NCI-H446 (cell line): ENCODE measurements around the gene NGEF.

Experiments
- DNase-seq, 2 experiments: peaks; one replicate each; lab custom pipeline; 2025; lab: John Stamatoyannopoulos, UW

Gene NGEF

DNA sequence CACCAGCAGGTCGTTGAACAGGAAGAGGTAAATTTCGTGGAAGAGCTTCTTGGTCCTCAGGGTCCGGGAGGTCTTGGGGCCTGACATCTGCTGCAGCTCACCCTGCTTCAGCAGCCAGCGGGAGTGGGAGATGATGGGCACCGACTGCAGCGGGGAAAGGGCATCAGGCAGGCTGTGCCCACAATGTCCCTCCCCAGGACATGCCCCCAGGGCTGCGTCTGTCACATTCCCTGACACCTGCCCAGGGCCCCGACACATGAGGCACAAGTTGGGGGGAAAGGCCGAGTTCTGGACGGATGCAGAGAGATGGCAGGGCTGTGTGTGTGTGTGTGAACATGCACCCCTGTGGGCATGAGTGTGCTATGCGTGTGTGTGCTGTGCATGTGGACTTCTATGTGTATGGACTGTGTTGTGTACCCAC is 129.0 kb downstream of the NGEF start:
- DNase-seq: no peak

DNA sequence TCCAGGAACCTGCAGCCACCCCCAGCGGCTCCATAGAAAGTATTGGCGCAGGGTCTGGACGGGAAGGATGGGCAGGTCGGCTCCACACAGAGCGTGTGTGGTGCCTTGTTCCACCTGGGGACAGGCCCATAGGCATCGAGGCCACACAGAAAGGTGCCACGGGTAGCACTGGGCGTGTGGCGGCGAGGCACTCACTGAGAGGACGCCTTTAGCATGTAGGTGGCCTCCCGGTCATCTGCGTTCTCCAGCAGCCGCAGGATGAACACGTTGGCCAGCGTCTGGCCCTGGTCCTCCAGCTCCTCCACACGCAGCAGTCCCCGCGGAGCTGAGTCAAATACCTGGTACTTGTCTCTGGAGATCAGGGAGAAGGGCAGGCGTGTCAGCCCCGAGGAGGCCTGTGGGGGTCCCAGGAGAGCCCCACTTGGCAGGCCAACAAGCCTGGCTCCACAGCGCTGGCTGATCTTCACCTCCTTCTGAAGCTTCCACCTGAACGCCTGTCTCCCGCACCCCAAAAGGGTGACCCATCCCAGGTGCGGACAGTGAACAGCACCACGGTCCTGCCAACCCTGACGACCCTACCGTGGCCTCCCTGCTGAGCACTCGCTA is 129.8 kb downstream of the NGEF start:
- DNase-seq: no peak

DNA sequence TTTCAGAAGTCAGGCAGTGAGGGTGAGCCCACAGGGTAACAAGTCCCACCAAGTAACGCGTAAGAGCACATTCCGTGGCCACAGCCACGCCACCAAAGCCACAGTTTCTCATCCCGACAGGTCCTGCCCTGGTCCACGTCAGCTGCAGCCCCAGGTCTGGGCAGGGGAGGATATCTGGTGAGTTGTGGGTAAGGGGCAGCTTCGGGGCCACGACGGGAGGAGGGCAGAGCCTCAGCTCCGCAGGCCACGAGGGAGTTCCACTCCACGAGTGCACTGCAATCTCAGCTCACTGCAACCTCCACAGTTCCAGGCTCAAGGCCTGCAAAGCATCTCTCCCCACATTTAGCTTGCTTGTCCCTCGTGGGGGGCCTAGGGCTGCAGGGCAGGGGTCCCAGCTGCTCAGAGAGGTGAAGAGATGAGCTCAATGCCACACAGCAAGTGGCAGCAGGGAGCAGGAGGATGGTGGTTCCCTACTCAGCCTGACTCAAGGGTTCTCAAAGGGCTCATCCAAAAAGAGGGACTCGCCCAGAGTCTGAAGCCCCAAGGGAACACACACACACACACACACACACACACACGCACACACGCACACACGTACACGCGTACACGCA is 130.4 kb downstream of the NGEF start:
- DNase-seq: no peak

DNA sequence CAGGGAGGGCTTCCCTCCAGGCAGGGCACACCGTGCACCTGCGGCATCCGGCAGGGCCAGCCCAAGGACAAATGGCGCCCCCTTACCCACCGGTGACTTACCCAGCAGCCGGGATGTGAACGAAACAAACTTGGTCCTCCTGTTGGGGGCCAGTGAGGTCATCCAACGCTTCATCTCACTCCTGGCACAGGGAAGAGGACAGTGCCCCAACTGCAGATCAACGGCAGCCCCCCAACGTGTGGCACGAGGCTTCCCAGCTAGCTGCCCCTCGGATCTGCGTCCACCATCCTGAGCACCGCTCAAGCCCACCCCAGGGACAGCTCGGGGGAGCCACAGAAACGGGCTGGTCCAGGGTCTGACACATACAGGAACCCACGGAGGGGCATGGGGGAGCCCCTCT is 131.0 kb downstream of the NGEF start:
- DNase-seq: no peak

DNA sequence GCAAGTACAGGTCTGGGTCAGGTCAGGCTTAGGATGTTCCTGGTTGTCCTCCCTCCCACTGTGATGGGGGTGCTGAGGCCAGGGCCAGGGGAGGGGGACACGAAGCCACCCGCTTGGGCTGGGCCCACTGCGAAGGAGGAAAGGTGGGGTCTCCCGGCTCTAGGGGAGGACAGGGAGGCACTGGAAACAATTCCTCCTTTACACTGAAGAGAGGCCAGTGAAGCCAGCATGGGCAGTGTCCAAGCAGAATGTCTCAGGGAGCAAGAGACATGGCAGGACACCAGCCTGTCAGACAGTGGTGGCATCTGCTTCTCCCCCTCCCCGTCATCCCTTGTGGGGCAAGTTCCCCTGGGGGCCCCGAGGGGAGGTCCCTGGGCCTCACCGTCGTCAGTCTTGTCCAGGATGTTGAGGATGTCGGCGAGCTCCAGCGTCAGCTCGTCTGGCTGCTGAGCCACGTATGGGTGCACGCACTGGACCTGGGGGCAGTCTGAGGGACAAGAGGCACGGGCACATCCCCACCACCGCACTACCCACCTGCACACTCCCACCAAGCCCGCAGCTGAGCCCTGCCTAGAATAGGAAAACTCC is 132.2 kb downstream of the NGEF start:
- no peak for DNase-seq

DNA sequence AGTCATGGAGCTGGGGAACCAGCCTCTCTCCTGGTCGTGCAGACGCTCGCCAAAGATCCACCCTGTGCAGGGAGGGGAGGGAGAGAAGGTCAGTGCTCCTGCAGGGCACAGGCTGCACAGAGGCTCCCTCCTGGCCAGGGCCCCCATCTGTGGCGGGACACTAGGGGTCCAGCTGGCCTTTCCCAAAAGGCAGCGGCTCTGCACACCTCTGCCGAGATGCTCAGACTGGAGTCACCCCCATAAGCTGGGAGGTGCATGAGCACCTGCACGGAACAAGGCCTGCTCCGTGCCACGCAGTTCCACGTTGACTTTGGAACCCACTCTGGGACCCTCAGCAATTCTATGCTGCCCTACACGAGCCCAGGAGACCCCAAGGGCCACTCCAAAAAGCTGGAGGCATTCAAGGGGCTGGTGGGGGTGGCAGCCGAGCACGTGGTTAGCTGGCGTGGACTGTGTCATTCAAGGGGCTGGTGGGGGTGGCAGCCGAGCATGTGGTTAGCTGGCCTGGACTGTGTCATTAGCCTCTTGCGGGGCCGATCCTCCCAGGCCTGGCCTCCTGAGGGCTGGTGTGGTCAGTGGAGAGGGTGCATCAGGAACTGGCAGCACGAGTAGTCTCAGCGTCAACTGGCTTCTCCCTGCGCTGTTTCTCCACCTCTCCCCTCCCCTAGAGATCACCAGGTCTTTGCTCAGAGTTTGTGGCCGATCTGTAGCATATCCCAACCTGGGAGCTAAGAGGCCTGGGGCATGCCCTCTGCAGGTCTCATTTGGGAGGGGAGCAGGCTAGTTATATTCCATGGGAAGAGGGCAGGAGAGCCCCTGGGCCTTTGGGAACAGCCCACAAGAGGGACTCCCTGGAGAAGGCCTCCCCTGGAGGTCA is 133.2 kb downstream of the NGEF start:
- DNase-seq: no peak

DNA sequence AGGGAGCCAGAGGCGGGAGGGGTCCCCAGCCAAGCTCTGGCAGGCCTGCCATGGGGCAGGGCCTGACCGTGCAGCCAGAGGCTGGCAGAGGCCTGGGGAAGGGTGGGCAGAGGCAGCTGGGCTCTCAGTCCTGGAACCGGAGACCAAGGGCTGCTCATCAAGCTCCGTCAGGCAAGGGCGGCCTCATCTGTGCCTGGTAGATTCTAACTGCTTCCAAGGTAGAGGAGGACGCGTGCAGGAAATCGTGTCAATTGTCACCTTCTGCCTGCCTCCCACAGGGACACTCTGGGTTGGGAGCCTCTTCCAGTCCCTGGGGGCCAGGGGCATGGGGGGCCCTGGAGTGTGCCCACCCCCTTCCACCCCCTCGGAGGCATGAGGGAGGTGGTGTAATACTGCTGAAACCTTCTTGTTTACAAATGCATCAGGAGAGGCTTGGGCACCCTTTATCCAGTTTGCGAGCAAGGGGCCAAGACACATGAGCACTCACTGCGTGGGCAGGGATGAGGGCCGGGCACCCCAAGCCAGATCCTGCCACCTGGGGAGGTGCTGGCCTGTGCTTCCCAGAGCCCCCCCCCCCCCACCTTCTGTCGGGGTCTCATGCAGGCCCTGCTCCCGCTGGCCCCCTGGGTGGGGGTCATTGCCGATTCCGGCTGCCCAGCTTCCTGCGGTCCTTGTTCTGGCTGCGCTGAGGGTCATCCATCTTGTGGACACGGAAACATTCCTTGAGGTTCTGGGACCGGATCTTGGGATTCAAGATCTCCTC is 134.0 kb downstream of the NGEF start:
- DNase-seq: no peak

DNA sequence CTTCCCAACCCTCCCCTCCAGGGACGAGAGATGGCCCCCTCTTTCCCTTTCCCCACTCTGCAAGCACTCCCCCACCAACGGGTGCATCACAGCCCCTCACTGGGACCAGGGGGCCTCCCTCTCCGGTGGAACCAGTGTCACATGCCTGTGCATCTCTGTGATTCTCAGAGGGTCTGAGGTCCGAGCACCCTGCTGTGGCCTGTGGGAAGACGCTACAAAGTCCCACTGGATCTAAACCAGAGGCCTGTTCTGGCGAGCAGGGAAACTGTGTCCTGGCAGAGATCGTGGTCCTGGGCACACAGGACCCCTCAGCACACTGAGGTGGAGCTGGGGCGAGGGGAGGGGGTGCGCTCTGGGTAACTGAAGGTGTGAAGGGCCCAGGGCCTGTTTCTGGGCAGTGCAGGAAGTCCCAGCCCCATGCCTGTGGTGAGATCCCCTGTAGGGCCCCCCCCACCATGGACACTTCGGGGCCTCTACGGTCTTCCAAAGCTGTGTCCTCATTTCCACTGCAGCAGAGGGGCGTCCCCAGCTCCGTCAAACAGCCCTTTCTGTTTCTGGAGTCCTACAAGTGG is 135.0 kb downstream of the NGEF start:
- DNase-seq: no peak

DNA sequence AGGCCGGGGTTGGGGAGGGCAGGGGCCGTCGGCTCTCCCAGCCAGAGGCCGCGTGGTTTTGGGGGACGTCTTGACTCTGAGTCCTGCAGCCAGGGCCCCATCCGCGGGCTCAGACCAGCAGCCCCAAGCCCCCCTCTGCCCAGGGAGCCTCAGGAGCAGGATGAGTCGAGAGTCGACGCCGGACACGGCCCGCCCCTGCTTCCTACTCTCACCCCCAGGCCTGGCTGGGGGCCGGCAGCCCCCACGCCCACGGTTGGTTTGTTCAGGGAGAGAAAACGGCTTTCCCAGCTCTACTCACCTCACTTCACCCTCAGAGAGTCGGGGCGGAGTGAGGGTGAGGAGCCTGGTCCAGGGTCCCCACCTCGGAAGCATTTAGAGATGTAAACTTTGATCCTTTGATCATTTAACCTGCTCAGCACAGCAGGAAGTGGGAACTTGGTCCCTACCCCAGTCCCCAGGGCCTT is 136.0 kb downstream of the NGEF start:
- no peak for DNase-seq

DNA sequence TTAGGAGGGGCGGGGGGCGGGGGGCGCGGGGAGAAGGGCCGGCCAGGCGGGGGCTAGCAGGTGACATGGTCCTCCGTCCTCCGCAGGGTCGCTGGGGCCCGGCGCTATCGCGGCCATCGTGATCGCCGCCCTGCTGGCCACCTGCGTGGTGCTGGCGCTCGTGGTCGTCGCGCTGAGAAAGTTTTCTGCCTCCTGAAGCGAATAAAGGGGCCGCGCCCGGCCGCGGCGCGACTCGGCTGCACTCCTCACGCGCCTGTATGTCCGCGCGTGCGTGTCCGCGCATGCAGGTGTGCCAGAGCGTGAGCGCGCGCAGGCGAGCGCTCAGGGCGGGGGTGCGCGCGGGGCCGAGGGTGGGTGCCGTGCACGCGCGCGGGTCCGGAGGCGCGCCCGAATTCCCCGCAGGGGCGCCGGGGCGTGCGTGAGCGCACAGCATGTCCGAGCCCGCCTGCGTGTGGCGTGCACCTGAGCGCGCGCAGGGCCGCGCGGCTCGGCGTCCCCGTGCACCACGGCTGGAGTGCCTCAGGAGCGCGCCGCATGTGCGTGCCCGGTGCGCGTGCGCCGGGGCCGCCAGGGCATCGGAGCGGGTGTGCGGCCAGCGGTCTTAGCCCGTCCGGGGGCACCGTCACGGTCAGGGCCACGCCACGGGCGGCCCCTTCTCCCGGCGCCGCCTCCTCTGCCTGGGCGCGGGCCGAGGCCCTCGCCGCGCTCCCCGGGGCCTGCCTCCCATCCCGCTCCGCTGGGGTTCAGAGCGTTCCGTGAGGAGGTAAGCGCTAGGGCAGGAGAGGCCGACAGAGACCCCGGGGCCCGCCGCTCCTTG is 136.7 kb downstream of the NGEF start:
- peak in 1 of 2 experiments; percentile 8 for DNase-seq

DNA sequence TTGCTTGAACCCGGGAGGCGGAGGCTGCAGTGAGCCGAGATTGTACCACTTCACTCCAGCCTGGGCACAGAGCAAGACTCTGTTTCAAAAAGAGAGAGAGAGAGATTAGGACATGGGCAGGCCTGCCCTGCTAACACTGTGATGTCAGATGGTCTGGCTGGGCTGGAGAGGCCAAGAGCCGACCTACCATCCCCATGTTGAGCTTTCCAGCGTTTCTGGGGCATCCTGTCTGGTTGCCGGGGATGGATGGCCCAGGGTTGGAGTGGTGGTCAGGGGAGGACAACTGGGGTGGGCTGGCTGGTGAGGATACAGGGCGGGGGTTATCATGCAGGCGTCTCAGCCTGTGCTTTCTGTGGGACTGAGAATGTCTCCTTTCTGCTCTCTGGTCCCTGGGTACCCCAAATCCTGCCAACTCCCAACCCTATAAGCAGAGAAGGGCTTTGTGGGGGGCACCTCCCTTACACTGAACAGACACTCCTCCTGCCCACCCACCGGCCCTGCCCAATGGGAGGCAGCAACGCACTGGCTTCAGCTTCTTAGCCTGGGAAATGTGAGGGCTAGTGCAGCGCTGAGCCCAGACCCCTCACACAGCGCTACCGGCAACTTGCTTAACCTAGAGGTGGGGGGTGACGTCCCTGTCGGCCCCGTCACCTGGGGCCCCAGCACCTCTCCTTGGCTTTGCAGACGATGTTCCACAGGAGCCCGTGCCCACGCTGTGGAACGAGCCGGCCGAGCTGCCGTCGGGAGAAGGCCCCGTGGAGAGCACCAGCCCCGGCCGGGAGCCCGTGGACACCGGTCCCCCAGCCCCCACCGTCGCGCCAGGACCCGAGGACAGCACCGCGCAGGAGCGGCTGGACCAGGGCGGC is 137.6 kb downstream of the NGEF start:
- DNase-seq: no peak

DNA sequence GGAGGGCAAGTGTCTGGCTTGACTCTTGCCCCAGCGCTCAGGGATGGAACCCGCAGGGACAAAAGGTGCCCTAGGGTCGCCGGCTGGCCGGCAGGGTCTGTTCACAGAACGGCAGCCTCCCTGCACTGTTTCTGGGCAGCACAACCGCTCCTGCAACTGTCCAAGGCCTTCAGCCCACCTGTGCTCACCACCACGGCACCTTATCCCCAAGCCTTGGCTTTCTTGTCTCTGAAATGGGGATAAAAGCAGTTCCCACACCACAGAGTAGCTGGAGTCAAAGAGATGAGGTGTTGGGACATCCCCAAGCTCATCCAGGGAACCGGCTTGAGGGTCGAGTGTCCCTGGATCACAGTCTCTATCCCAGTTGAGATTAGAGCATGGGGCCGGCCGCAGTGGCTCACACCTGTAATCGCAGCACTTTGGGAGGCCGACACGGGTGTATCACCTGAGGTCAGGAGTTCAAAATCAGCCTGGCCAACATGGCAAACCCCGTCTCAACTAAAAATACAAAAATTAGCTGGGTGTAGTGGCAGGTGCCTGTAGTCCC is 138.3 kb downstream of the NGEF start:
- DNase-seq: no peak

DNA sequence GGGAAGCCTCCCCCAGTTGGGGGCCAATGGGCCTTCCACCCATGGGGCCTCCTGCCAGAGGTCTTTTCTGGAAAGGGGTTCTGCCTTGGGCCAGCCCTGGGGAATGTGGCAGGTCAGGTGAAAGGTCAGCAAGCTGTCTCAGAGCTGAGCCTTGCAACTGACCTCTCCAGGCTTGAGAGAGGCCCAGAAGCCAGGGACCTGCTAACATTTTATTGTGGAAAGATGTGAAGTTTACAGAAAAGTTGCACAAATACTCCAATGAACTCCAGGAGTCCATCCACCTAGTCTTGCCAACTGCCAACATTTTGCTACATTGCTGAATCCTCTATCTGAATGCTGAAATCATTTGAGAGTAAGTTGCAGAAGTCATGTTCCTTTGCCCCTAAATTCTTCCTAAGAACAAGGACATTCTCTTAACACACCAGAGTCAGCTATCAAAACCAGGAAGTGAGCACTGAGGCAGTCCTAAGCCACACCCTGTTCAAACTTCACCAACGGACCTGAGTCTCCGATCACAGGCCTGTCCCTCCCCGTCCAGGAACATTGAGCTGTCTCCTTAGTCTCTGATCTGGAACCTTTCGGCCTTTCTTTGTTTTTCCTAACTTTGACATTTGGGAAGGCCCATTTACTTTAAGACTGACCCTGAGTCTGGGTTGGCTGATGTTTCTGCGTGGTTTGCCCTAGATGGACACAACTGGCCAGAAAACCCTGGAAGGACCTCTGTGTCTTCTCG is 139.0 kb downstream of the NGEF start:
- DNase-seq: no peak

DNA sequence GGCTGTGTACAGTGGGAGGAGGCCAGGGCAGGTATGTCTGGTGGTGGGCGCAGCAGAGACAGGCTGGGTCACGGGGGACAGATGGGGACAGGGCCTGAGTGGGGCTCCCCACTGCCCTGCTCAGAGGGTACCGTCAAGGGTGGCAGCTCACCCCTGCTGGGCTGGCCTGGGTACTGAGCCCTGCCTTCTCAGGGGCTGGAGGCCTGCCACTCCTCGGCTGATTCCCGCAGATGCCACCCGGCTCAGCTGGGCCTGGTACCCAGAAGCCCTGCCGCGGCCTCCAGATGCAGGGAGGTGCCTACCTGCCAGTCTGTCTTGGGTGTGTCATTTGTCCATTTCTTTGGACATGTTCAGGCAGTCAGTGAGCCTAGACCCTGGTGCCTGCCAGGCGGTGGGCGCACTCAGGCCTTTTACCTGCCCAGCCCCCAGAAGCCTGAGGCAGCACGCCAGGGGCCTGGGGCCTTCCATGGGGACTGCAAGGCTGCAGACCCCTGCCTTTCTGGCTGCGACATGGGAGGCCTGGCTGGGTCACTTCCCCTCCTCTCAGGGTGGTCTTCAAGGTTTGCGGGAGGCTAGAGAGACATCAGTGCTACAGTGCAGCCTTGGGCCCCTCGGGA is 139.7 kb downstream of the NGEF start:
- DNase-seq: no peak

DNA sequence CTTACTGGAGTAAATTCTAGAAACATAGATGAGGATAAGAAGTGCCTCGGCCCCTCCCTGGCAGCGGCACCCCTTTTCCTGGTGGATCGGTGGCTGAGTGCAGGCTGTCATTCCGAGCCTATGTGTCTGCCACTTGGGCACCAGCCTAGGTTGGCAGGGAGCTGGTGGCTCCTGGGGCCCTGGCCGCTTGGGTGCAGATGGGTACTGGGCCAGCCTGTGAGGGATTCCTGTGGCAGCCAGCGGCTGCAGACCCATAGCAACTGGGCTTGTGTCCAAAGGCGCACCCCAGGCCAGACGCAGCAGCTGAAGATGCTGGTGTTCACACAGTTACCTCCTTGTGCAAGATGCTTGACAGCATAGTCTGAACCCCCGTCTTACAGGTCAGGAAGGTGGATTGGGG is 140.2 kb downstream of the NGEF start:
- no peak for DNase-seq

DNA sequence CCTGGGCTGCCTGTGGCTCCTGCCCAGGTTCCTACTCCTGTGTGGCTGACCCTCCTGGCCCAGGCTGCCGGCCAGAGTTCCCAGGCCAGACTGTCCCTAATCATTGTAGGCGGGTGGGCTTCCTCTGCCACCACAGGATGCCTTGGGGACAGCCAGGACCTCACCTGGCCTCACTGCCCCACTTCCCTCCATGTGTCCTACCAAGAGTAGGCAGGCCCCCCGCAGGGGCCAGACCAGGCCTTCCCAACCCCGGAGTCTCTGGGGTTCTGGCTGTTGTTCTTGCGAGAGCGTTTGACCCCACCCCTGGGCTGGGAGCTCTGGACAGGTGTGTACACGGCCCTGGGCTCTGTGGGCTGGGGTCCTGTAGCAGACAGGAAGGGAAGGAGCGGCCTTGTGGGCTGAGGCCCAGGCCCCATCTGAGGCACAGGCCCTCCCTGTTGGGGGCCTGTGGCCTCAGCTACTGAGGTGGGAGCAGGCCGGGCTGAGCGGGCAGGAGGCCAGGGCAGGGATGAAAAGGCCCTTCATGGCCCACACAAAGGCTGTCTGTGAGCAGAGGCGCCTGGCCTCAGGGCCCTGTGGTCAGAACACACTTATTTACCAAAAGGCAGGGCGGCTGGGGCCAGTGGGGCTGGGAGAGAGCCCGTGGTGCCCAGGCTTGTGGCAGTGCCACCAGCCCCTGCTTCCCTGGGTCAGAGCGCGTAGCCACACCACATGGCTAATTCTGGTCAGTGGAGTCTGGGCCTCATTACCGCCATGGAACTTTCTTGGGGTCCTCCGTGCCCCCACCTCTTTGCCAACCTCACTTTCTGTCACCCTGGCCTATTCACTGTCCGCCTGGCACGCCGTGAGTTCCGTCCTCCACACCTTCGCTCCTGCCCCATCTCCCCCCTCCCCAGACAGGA is 141.0 kb downstream of the NGEF start:
- no peak for DNase-seq

DNA sequence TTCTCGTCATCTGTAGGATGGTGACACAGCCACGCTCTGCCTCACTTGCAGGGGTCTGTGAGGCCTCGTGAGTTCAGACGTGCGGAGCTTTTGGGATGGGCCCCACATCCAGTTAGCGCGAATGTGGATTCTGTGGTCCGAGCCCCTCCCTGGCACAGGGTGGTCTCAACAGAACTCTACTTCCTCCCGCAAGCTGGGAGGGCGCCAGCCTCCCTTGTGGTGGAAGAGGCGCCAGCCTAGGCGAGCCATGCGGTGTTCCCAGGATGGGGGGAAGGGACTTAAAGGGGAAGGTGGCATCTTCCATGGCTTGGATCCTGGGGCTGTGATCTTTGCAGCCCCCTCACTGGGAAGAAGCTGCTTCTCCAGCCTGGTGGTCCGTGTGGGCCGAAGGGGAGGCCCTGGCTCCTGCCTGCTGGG is 141.6 kb downstream of the NGEF start:
- no peak for DNase-seq
